ENCODE measurements around the gene GDI1. TPM values are rescaled to one million over a fixed set of nuclear protein-coding genes. Genes with fewer than 3 reads are reported as not detected.

GDI1 gene
- total RNA-seq, 1 donor from 2014 or later, result 210 TPM

DNA sequence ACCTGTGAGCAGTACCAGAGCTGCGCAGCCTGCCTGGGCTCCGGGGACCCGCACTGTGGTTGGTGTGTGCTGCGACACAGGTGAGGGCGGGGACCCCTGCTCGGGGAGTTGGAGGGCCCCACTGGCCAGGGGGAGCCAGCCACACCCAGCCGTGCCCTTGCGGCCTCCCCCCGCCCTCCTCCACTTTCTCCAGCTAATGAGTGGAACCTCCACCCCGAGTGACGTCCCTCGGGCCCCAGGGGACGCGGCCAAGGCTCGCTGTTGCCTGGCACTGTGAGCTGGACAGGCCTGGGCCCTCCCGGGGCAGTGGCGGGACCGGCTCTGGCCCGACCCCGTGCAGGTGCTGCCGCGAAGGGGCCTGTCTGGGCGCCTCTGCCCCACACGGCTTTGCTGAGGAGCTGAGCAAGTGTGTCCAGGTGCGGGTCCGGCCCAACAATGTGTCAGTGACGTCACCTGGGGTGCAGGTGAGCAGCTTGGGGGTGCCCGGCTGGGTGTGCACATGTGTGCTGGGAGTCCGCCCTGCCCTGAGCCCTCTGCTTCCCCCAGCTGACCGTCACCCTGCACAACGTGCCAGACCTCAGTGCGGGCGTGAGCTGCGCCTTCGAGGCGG is 26.8 kb downstream of the GDI1 start:
- H3K9me3 Mint-ChIP-seq, result no peaks in the 10 kb centered on the region
- TF ChIP-seq, protein P1, sequence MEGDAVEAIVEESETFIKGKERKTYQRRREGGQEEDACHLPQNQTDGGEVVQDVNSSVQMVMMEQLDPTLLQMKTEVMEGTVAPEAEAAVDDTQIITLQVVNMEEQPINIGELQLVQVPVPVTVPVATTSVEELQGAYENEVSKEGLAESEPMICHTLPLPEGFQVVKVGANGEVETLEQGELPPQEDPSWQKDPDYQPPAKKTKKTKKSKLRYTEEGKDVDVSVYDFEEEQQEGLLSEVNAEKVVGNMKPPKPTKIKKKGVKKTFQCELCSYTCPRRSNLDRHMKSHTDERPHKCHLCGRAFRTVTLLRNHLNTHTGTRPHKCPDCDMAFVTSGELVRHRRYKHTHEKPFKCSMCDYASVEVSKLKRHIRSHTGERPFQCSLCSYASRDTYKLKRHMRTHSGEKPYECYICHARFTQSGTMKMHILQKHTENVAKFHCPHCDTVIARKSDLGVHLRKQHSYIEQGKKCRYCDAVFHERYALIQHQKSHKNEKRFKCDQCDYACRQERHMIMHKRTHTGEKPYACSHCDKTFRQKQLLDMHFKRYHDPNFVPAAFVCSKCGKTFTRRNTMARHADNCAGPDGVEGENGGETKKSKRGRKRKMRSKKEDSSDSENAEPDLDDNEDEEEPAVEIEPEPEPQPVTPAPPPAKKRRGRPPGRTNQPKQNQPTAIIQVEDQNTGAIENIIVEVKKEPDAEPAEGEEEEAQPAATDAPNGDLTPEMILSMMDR (conservative IDR thresholded peaks at IDR 0.05), result no peak
- H3K4me1 Mint-ChIP-seq, result no peaks in the 10 kb centered on the region

DNA sequence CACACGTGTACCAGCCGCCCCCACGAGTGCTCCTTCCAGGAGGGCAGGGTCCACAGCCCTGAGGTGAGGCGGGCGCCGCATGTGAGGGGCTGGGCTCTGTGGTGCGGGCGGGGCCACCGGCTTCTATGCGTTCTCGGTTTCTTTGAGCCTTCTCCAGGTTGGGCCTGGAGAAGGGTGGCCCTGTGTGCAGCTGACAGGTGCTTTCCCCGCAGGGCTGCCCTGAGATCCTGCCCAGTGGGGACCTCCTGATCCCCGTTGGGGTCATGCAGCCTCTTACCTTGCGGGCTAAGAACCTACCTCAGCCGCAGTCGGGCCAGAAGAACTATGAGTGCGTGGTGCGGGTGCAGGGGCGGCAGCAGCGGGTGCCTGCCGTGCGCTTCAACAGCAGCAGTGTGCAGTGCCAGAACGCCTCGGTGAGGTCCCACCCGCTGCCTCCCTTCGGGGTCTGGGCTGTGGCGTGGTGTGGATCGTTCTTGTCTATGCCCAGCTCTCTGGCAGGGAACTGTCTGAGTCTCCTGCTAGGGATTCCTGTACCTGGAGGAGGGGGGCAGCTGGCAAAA is 27.9 kb downstream of the GDI1 start:
- Mint-ChIP-seq H3K4me1 (no peaks in the 10 kb centered on the region), H3K27ac (ENCODE audit: unreplicated experiment) (no peak overlapping the region), H3K27me3 (ENCODE audit: low read depth) (no peaks in the 10 kb centered on the region), H3K4me3 (no peak overlapping the region), H3K36me3 (ENCODE audit: low read depth) (no peaks in the 10 kb centered on the region), H3K9me3 (no peaks in the 10 kb centered on the region)
- TF ChIP-seq, protein P1 (conservative IDR thresholded peaks at IDR 0.05), result no peak
- DNase-seq (ENCODE audit: low read depth, low spot score), result no peak

More for the DNA sequence above, 26.8 kb downstream of the GDI1 start:
- Mint-ChIP-seq H3K4me3 (no peak overlapping the region), H3K27me3 (ENCODE audit: low read depth) (no peaks in the 10 kb centered on the region), H3K36me3 (ENCODE audit: low read depth) (no peaks in the 10 kb centered on the region), H3K27ac (ENCODE audit: unreplicated experiment) (no peak overlapping the region)
- DNase-seq (ENCODE audit: low read depth, low spot score), result no peak

DNA sequence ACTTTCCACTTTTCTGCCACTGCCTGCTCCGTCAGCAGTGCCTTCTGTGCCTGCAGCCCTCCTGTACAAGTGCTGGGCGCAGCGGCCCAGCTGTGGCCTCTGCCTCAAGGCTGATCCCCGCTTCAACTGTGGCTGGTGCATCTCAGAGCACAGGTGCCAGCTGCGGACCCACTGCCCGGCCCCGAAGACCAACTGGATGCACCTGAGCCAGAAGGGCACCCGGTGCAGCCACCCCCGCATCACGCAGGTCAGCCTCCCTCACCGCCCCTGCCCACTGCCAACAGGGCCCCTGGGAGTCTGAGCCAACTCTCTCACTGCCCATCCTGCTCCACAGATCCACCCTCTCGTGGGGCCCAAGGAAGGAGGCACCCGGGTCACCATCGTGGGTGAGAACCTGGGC is 28.6 kb downstream of the GDI1 start:
- no peaks in the 10 kb centered on the region for H3K27me3 Mint-ChIP-seq (ENCODE audit: low read depth)
- no peak overlapping the region for H3K27ac Mint-ChIP-seq (ENCODE audit: unreplicated experiment)
- H3K4me3 Mint-ChIP-seq, result no peak overlapping the region
- DNase-seq (ENCODE audit: low read depth, low spot score), result no peak
- no peaks in the 10 kb centered on the region for H3K9me3 Mint-ChIP-seq
- H3K4me1 Mint-ChIP-seq, result no peaks in the 10 kb centered on the region
- TF ChIP-seq, protein P1 (conservative IDR thresholded peaks at IDR 0.05), result no peak
- no peaks in the 10 kb centered on the region for H3K36me3 Mint-ChIP-seq (ENCODE audit: low read depth)

DNA sequence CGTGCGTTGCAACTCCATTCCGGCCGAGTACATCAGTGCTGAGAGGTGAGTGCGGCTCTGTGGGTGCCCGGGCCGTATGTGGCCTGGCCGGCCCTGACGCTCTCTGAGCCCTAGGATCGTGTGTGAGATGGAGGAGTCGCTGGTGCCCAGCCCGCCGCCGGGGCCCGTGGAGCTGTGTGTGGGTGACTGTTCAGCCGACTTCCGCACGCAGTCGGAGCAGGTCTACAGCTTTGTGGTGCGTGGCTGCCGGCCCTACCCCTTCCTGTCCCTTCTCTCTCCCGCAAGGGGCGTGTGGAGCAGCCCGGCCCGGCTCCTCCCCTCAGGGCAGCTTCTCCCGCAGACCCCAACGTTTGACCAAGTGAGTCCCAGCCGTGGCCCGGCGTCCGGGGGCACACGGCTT is 29.1 kb downstream of the GDI1 start:
- no peaks in the 10 kb centered on the region for H3K9me3 Mint-ChIP-seq

DNA sequence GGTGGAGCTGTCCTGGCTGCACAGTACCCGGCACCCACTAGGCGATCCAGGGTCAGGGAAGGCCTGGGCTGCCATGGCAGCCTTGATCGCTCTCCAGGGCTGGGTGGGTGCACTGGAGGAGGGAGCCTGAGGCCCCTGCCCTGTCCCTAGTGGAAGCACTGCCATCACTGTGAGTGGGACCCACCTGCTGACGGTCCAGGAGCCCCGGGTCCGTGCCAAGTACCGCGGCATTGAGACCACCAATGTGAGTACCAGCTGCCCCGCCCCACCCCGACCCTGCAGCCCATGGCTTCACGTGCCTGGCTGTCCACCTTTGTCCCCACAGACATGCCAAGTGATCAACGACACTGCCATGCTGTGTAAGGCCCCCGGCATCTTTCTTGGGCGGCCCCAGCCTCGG is 30.0 kb downstream of the GDI1 start:
- Mint-ChIP-seq H3K4me3 (no peak overlapping the region), H3K27ac (ENCODE audit: unreplicated experiment) (no peak overlapping the region)
- no peak for DNase-seq (ENCODE audit: low read depth, low spot score)

More for the DNA sequence above, 29.1 kb downstream of the GDI1 start:
- TF ChIP-seq, protein P1 (conservative IDR thresholded peaks at IDR 0.05), result no peak
- no peak for DNase-seq (ENCODE audit: low read depth, low spot score)
- no peaks in the 10 kb centered on the region for H3K27me3 Mint-ChIP-seq (ENCODE audit: low read depth)
- no peaks in the 10 kb centered on the region for H3K36me3 Mint-ChIP-seq (ENCODE audit: low read depth)
- H3K4me1 Mint-ChIP-seq, result no peaks in the 10 kb centered on the region
- H3K27ac Mint-ChIP-seq (ENCODE audit: unreplicated experiment), result no peak overlapping the region
- H3K4me3 Mint-ChIP-seq, result no peak overlapping the region

More for the DNA sequence above, 30.0 kb downstream of the GDI1 start:
- H3K36me3 Mint-ChIP-seq (ENCODE audit: low read depth), result no peaks in the 10 kb centered on the region
- no peaks in the 10 kb centered on the region for H3K9me3 Mint-ChIP-seq
- TF ChIP-seq, protein P1 (conservative IDR thresholded peaks at IDR 0.05), result no peak
- H3K27me3 Mint-ChIP-seq (ENCODE audit: low read depth), result no peaks in the 10 kb centered on the region
- no peaks in the 10 kb centered on the region for H3K4me1 Mint-ChIP-seq

All from neural crest cell (in vitro differentiated cells).